GM21447 (cell line): ENCODE results near the gene RING1.
A peak's percentile ranks its signal among the peaks of the same experiment; 100 is the strongest.

Source experiments
- ATAC-seq: cut with Tn5 transposase; IDR thresholded peaks from one replicate; pipeline ENCODE4 v1.9.1; 2021; ENCODE audit not compliant: unreplicated experiment

RING1 gene

DNA sequence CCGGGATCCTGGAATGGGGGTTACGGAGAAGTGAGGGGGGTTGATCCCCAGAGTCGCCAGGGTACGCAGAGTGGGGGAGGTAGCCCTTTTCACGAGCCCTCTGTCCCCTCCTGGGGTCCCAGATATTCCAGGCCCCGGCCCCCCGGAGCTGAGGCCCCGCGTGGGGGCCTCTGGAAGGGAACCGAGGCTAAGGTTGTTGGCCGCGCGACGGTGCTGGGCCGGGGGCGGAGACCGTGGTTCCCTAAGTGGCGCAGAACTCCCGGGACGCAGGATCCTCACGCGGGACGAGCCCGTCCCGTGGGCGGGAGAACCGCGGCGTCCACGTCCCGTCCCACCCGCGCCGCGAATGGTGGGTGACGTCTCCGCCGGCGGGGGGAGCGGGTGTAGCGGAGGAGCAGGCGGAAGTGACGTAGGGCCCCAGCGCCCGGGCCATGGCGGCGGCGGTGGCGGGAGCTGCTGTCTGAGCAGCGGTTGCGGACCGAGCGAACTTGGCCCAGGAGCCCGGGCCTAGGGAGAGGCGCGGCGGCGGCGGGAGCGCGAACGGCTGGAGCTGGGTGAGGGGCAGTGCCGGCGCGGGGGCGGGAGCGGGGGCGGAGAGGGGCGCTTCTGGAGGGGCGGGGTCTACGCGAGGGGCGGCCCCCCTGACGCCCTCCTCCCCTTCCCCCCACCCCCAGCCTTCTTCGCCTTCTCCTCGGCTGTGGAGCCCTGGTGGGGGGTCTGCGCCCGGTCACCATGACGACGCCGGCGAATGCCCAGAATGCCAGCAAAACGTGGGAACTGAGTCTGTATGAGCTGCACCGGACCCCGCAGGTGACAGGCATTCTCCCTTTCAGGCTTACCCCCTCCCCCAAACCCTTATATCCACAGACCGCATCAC lies at the start of gene RING1:
Gene RING1 (plus strand): TSS at position 410 of the 877 bp plus-strand sequence. CDS start 323 bp downstream, at position 733.
- ATAC-seq, result peak; percentile 34

DNA sequence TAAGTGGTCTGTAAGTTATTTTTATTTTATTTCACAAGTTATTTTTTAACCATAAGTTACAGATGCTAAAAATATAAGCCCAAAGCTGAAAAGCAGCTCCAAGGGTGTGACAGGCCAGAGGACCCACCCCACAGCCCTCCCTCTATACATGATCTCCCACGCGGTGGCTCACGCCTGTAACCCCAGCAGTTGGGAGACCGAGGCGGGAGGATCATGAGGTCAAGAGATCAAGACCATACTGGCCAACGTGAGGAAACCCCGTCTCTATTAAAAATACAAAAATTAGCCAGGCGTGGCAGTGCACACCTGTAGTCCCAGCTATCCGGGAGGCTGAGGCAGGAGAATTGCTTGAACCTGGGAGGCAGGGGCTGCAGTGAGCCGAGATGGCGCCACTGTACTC lies 48.2 kb upstream of the RING1 start:
- ATAC-seq, result no peak

DNA sequence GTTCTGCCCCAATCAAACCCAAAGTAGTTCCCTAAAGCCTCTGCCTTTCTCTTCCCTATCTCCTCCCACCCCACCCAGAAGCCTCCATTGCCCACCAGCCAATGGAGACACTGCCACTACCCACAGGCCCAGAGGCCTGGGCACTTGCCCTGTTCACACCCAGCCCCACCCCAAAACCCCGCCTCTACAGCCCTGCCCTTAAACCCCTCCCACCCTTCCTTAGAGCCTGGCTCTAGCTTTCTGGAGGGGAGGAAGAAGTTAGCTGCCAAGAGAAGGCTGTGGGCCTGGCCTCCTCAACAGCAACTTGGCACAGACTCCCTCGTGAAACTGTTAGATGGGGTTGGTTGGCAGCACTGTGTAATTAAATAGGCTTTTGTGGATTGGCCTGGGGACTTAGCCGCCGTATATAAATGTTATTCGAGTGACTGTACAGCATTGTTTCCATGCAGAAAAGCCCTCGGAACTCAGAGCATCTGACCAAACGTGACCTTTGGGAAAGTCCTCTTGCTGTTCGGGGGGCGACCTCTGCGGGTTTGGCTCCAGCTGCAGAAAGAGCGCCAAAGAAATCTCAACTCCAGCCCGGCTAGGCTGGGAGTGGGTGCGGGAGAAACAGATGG lies 47.5 kb upstream of the RING1 start:
- no peak for ATAC-seq

DNA sequence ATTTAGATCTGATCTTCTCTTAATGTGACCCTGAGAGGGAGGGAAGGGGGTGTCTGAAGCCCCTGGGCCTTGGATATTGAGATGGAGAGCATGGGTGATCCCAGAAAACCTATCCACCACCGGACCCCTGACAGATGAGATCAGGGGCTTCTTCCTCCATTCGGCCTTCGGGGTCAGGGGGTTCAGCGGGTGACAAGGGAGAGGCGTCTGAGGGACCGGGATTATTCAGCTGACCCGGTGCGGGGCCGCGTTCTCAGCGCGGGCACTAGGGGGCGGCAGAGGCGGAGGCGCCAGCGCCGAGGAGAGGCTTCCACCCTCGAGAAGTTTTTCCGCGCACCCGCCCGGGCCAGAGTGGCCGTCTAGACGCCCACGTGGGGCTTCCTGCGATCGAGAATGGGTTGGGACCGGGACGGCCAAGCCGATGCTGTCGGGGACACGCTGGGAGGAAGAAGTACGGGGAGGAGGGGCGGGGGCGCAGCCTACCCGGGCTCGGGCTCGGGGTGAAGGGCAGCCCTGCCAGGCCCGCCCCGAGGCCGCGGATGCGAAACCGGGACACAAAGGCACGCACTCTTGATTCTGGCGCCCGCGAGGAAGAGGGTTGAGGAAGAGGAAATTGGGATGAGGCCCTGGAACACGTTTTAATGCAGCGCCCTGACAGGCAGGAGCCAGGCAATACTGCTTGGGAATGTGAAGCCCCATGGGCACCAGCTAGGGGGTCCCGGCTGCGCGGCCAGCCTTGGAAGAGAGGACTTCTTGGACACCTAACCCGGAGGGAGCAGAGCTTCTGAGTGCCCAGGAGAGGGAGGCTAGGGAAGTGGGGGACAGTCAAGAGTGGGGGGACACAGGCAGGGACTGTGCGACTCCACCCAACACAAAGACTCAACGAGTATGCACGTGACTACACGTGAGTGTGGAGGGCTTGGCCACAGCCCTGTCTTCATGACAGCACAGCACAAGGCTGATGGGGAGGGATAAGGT lies 46.7 kb upstream of the RING1 start:
- peak; percentile 63 for ATAC-seq

DNA sequence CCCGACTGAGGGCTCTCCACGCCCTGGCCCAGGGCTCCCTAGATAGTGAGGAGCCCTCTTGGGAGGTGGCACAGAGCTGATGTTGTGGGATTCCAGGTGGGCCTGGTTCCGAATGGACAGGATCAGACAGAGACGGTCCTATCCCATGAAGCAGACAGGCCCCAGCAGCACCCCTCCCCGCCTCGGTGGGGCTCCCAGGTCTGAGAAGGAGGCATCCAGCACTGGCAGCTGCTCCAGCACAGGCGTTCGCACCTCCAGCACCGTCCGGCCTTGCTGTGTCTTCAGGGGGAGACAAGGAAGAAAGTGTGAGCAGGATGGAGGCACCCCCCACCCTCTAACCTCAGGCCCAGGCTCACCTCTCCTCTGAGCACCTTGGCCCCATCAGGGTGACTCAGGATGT lies 44.8 kb upstream of the RING1 start:
- no peak for ATAC-seq

DNA sequence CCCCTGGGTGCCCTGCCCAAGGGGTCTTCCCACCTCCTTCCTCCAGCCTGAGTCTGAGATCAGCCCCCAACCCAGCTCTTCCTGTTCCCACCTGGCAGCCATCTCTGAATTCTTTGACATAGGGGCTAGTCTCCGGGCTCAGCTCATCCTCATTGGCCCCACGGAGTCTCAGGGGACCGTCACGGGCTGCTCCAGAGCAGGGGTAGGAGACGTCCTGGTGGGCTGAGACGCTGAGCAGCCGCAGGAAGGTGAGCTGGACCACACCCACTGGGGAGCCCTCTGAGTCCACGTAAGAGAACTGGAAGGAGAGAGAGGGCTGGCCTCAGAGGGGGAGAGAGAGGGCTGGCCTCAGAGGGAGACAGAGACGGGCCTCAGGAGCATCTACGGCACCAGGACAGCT lies 44.1 kb upstream of the RING1 start:
- no peak for ATAC-seq

DNA sequence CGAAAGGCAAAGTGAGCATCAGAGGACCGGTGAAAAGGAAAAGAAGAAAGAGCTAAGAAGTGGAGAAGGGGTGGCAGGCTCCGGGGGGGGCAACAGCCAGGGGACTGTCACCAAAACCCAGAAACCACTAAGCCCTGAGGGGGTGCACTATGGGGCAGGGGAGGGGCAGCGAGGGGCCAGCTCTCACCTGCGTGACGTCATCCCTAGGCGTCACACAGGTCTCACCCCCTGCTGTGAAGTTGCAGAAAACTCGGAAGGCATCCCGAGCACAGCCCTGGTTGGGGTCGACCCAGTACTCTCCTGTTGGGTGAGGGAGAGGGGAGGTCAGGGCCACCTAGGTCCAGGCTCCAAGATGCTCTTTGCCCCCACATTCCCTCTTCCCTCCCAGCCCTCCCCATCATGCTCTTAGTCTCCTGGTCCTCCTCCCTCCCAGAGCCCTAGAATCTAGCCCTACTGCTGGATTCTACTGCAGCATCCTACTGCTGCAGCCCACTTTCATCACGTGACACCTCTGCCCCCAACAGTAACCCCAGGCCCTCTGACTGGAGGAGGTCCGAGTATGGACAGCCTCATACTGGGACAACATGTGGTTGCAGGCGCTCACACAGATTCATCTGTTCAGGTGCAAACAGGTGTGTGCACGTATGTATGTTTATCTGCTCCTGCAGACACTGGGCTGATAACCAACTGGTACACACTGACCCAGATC lies 43.5 kb upstream of the RING1 start:
- ATAC-seq, result no peak

DNA sequence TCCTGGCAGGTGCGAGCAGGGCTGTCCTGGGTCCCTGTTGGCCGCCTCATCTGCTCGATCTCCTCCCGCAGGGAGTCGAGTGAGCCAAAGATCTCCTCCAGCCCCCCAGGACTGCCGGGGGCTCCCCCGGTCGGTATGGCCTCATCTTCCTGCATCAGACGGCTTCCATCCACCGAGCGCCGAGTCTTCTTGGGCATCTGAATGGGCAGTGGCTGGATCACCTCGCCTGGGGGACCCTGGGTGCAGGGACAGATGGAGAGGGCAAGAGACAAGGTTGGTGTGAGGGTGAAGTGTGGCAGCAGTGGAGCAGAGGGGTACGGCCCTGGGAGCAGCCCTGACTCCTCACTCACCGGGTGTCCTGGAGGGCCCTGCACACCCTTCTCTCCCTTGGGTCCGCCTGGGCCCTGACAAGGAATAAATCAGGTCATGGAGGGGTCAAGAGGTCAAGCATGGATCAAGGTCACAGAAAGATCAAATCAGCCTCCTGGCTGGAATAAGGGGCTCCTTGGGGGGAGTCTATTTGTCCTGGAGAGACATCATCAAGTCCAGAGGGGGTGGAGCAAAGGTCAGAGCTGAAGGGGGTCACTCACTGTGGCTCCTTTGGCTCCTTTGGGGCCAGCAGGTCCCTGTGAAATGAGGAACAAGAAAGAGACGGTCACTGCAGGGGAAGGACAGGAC lies 42.6 kb upstream of the RING1 start:
- no peak for ATAC-seq

DNA sequence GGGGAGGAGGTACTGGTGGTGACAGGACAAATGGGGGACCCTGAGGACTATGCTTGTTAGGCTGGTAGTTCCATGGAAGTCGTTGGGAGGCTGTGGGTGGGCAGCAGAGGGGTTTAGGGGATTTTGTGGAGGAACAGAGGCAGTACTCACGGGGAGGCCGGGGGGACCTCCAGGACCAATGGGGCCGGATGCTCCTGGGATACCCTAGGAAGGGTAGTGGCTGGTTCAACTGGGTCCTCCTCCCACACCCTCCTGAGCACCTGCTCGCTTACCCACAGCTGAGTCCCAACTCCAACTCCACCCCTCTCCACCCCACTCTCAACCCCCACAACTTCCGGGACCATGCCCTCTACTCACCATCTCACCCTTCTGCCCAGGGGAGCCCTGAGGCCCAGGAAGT lies 41.9 kb upstream of the RING1 start:
- no peak for ATAC-seq

DNA sequence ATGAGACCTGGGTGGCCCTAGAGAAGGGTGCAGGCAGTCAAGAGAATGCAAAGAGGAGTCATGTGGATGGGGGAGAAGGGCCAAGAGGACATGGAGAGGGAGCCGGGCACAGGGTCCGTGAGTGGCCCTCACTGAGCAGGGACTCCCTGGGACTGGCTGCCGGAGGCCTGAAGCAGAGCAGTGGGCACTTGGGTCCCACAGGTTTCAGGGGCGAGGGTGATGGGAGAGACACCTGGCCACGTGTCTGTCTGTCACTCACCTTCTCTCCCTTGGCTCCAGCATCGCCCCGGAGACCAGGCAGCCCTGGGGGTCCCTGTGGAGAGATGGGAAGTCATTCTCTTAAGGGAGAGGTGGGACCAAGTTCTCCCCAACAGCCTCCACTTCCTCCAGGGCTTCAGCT lies 41.5 kb upstream of the RING1 start:
- no peak for ATAC-seq

DNA sequence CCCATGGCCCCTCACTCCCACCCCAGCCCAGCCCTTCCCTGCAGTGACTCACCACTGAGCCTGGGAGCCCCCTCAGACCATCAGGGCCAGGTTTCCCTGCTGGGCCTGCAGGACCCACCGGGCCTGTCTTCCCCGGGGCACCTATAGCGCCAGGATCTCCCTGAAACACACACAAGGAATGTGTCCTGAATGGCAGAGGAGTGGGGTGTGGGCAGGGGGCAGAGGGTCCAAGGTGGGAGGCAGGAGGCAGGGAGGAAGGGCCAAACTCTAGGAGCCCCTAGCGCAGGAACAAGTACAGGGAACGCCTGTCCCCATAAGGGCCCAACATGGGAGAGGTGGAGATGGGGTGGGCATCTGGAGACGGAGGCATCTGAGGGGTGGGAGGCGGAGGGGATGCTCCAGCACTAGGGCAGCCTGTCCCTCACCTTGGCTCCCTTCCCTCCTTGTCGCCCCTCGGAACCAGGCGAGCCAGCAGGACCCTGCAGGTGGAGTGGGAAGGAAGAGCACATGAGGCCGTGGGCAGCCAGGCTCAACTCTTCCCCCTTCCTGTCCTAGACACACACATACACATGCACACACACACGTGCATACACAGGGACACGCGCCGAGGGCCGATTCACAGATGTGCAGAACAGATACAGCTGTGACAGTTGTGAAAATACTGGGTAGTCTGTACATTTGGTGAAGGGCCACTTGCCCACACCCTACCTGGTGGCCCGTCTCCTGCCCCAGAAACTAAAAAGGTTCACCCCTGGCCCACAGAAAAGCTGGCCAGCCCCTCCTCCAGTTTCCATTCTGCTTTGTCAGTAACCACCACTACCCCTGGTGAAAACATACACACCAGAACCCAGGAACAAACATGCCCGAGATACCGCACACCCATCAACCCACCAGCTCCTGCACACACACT lies 40.7 kb upstream of the RING1 start:
- no peak for ATAC-seq

DNA sequence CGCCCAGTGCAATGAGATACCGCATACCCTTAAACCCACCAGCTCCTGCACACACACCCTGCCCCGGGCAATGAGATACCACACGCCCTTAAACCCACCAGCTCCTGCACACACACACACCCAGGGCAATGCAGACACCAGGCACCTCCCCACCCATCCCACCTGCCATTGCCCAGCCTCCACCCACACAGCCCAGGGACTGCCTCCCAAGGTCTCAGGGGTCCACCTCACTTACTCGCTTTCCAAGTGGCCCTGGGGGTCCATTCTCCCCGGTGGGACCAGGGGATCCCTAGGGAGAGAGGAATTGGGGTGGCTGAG lies 40.1 kb upstream of the RING1 start:
- no peak for ATAC-seq

DNA sequence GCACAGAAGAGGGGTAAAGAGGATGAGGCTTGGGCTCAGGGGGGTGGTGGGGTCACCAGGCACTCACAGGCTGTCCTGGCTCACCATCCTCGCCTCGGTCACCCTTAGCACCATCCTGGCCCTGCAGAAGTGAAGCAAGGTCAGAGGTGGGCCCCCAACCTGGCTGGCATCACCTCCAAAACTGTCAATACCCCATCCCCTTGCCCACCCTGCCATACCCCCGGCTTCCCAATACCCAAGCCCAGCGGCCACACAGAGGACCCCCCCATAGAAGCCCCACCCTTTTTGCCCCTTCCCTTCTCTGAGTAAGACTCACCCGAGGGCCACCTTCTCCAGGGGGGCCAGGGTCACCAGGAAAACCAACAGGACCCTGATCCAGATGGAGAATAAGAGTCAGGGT lies 39.7 kb upstream of the RING1 start:
- no peak for ATAC-seq

DNA sequence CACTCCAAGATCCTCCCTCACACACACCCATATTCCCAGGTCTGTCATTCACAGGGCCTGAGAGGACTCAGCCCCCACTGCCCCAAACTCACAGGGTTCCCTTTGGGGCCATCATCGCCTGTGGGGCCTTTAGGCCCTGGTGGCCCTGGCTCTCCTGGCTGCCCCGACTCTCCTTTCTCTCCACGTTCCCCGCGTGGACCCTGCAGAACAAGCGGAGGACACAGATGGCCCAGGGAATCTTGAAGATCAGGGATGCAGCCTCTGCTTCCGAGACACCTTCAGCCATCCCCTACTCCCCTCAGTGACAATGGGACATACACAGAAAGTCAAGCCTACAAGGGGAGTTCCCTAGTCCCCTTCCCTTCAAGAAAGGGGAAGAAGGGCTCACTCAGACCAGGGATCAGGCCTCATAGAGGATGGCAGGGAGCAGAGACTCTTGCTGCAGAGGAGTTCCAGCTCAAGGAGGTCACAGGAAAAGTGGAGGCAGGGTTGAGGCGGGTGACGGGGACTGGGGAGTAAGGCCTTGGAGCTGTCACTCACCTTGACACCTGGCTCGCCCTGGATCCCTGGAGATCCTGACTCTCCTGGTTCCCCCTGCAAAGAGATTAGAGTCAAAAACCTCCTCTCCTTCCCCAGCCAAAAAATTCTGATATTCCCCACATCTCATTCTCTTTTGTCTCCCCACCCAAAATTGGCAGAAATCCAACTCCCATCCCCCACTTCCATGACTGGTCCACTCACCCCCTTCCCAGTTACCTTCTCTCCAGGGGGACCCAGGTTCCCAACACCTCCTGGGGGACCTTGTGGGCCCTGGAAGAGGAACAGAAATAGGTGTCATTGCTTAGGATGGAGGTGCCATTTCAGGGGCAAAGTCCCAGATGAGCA lies 38.8 kb upstream of the RING1 start:
- no peak for ATAC-seq

DNA sequence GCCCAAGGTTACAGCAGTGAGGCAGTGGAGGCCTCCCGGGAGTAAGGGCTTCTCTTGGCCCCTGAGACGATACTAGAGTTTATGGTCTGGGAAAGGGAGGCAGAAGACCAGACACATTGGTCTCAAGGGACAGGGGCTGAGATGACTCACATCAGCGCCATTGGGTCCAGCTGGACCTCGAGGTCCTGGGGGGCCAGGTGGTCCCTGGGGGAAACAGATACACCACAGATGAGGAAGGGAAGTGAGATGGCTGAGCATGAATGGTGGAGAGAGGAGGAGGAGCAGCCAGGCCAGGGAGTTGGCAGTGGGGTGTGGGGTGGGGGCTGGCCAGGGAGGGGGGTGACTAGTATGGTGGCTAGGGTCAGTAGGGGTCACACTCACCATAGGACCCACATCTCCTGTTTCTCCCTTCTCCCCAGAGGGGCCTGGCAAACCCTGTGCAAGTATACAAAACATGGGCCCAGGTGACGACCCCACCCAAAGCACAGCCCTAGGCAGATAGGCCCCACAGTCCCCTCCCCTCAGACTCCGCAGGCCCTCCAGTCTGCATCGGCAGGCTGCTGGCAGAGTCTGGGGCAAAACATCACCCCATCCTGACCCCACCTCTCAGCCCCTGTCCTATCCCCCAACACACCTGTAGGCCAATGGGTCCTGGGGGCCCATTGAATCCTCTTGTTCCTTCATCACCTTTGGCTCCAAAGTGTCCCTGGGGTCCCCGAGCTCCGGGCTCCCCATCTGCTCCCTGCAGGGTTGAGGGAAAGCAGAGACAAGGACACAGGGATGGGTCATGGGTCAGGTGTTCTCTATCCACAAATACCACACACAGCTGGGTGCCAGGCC lies 37.9 kb upstream of the RING1 start:
- ATAC-seq, result no peak

DNA sequence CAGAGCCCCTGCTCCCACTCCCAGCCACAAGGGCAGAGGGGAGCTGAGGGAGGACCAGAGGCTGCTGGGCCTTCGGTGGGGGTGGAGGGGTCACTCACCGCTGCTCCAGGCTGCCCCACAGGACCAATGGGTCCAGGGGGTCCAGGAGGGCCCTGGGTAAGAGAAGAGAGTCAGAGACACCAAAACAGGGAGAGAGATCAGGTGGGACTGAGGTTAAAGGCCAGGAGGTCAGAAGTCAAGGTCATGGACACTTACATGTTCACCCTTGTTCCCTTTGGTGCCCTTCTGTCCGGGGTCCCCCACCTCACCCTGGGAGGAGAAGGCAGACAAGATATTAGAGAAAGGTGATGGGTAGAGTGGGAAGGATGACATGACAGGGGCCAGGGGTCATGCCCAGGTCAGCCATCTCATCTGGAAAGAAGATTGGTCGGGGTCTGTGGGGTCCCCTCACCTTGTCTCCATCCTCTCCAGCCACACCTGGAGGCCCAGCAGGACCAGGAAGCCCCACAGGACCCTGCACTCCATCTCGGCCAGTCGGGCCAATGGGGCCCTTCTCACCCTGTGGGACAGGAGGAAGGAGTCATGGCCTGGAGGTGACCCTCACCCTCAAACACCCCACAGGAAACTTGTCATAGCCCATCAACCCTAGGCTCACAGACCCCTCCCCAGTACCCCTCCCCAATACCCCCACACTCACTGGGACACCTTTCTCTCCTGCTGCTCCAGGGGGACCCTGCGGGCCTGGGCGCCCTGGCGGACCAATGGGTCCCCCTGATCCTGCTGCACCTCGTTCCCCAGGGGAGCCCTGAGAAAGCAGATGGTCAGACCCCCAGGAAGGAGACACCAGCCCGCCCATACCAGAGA lies 37.1 kb upstream of the RING1 start:
- ATAC-seq, result no peak
